Measurements from ENCODE around the gene RGS13. TPM values are rescaled to one million over a fixed set of nuclear protein-coding genes. Genes with fewer than 3 reads are reported as not detected.

The RGS13 gene
- total and polyA plus RNA-seq, 12 donors: 0.06 to 0.51 (median 0.13) TPM; not detected in 9

DNA sequence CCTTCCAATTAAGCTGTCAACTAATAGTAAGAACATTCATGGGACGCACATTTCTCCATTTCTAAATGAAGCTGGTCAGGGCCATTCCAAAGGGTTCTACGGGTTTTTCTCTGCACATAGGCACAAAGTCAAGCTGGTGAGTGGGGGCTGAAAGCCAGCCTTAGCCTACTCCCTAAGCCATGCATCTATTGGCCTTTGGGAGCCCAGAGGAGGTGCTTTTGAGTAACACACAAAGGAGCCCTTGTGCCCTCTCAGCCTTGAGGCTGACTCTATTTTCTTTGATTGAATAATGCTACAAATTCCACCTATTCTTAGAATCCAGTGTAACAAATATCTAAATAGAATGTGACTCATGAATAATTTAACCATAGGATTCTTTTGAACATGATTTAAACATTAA lies 73.6 kb downstream of the RGS13 start:
- intact Hi-C loops (cut with DNase I): no loop called here
- TF ChIP-seq, protein P1, sequence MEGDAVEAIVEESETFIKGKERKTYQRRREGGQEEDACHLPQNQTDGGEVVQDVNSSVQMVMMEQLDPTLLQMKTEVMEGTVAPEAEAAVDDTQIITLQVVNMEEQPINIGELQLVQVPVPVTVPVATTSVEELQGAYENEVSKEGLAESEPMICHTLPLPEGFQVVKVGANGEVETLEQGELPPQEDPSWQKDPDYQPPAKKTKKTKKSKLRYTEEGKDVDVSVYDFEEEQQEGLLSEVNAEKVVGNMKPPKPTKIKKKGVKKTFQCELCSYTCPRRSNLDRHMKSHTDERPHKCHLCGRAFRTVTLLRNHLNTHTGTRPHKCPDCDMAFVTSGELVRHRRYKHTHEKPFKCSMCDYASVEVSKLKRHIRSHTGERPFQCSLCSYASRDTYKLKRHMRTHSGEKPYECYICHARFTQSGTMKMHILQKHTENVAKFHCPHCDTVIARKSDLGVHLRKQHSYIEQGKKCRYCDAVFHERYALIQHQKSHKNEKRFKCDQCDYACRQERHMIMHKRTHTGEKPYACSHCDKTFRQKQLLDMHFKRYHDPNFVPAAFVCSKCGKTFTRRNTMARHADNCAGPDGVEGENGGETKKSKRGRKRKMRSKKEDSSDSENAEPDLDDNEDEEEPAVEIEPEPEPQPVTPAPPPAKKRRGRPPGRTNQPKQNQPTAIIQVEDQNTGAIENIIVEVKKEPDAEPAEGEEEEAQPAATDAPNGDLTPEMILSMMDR (IDR thresholded peaks at IDR 0.05): no peak
- TF ChIP-seq POLR2A (IDR thresholded peaks at IDR 0.05): no peak
- peaks cover 0 to 8% of the 10 kb centered on the region in 2 donors for H3K4me1 ChIP-seq (replicated peaks in 1 of 2)
- H3K4me3 ChIP-seq: no peak overlapping the region
- DNase-seq: peak in 5 of 7 donors; percentile 16 to 60 (median 29)
- H3K27ac ChIP-seq: peak overlapping the region in 2 of 5 donors; percentile 37 to 58
- 45 to 62% (median 52%) methylated on average over 2 of the region's 2 CpGs for WGBS, 4 donors
- no peaks in the 10 kb centered on the region for H3K36me3 ChIP-seq (replicated peaks in 1 of 2)
- no peaks in the 10 kb centered on the region for H3K9me3 ChIP-seq (replicated peaks in 1 of 3)
- no peaks in the 10 kb centered on the region for H3K27me3 ChIP-seq

Other genes starting within 250 kb of the RGS13 start
- 10 to 100 TPM in 5 of 9 donors, 1 to 10 TPM in 4; 2.4 to 69.3 (median 12.2) TPM for gene RGS1, start 60.4 kb upstream of the RGS13 start, total RNA-seq
- gene RGS1, start 60.4 kb upstream of the RGS13 start, polyA plus RNA-seq: 100 to 1,000 TPM in 1 of 3 donors, 1 to 10 TPM in 2; 5.2 to 124 (median 6.0) TPM
- 100 to 1,000 TPM in 7 of 9 donors, 10 to 100 TPM in 2; 96.9 to 366 (median 138) TPM for gene RGS2, start 172.9 kb downstream of the RGS13 start, total RNA-seq
- gene RGS2, start 172.9 kb downstream of the RGS13 start, polyA plus RNA-seq: 100 to 1,000 TPM; 329 to 476 (median 459) TPM

Data from adrenal gland (tissue), 12 donors.